ENCODE results near the gene PIGU.
"Not testable (repeated sequence)": the region's sequence is repeated elsewhere in the genome, so short reads cannot be mapped to it uniquely, and the experiment has no call there.

The PIGU gene

GRCh38 chr20:34661811-34662210 is 15.1 kb downstream of the PIGU start:
- not testable (repeated sequence) for DNase-seq

- not testable (repeated sequence) for DNase-seq
These were observed 18.2 kb downstream of the PIGU start for GRCh38 chr20:34658654-34659053.

GRCh38 chr20:34654207-34654744 is 22.6 kb downstream of the PIGU start:
- DNase-seq: no peak

GRCh38 chr20:34651200-34651599 is 25.7 kb downstream of the PIGU start:
- DNase-seq: no peak

GRCh38 chr20:34647737-34648136 is 29.2 kb downstream of the PIGU start:
- DNase-seq: no peak

GRCh38 chr20:34644951-34645350 is 31.9 kb downstream of the PIGU start:
- DNase-seq: no peak

GRCh38 chr20:34644345-34644744 is 32.5 kb downstream of the PIGU start:
- no peak for DNase-seq

- DNase-seq: no peak
These were observed 33.0 kb downstream of the PIGU start for GRCh38 chr20:34643928-34644327.

GRCh38 chr20:34642009-34642408 is 34.9 kb downstream of the PIGU start:
- no peak for DNase-seq

- no peak for DNase-seq
These were observed 37.1 kb downstream of the PIGU start for GRCh38 chr20:34639755-34640222.

GRCh38 chr20:34638532-34638931 is 38.4 kb downstream of the PIGU start:
- no peak for DNase-seq

- DNase-seq: no peak
These were observed 38.9 kb downstream of the PIGU start for GRCh38 chr20:34638039-34638292.

- no peak for DNase-seq
These were observed 39.5 kb downstream of the PIGU start for GRCh38 chr20:34637245-34638038.

- DNase-seq: no peak
These were observed 40.2 kb downstream of the PIGU start for GRCh38 chr20:34636648-34637047.

GRCh38 chr20:34634392-34634791 is 42.5 kb downstream of the PIGU start:
- no peak for DNase-seq

GRCh38 chr20:34632870-34633452 is 43.9 kb downstream of the PIGU start:
- no peak for DNase-seq

- DNase-seq: no peak
These were observed 47.0 kb downstream of the PIGU start for GRCh38 chr20:34629904-34630303.

- DNase-seq: no peak
These were observed 47.5 kb downstream of the PIGU start for GRCh38 chr20:34629342-34629741.

GRCh38 chr20:34628026-34628425 is 48.9 kb downstream of the PIGU start:
- DNase-seq: no peak

- DNase-seq: no peak
These were observed 49.4 kb downstream of the PIGU start for GRCh38 chr20:34627458-34627857.

GRCh38 chr20:34626992-34627391 is 49.9 kb downstream of the PIGU start:
- no peak for DNase-seq

- no peak for DNase-seq
These were observed 52.3 kb downstream of the PIGU start for GRCh38 chr20:34624629-34625028.

- DNase-seq: no peak
These were observed 54.0 kb downstream of the PIGU start for GRCh38 chr20:34622821-34623451.

Measured in GDM1 (cell line).